Left ventricle myocardium inferior (tissue), 1 donor: Measurements from ENCODE around the gene CUX1. TPM values are rescaled to one million over a fixed set of nuclear protein-coding genes. Genes with fewer than 3 reads are reported as not detected.
A peak's percentile ranks its signal among the peaks of the same experiment; 100 is the strongest.
"Not testable (repeated sequence)": the region's sequence is repeated elsewhere in the genome, so short reads cannot be mapped to it uniquely, and the experiment has no call there.

Experiments
- DNase-seq: peaks from one replicate; pipeline ENCODE4 v3.0.0-alpha.2; 2020
- H3K27ac ChIP-seq: fragments of 200-600 bp; replicated peaks from 2 replicates; pipeline ENCODE4 v1.8.0; 2021
- H3K27me3 ChIP-seq: fragments of 200-600 bp; 2 replicates; pipeline ENCODE4 v1.8.0; 2021; ENCODE audit warnings: low read depth
- H3K36me3 ChIP-seq: fragments of 200-600 bp; 2 replicates; pipeline ENCODE4 v1.8.0; 2021
- H3K4me1 ChIP-seq: fragments of 200-600 bp; 2 replicates; pipeline ENCODE4 v1.8.0; 2021
- H3K4me3 ChIP-seq: fragments of 200-600 bp; 2 replicates; pipeline ENCODE4 v1.8.0; 2021; ENCODE audit warnings: mild to moderate bottlenecking, moderate library complexity
- H3K9me3 ChIP-seq: fragments of 200-600 bp; replicated peaks from 2 replicates; pipeline ENCODE4 v1.8.0; 2021
- CTCF ChIP-seq: fragments of 200-600 bp; IDR thresholded peaks from 2 replicates; pipeline ENCODE4 v1.8.0; 2021; ENCODE audit warnings: antibody characterized with exemption, mild to moderate bottlenecking, borderline replicate concordance
- intact Hi-C: fragments of 100-400 bp; cut with micrococcal nuclease; formaldehyde crosslinking; loops from one replicate; pipeline ENCODE4 v1.11.0; 2022
- total RNA-seq: library from RNA; stranded (reverse); fragmentation: NEBNext Ultra II Directional; extraction: Animal tissue kit (Norgen Biotek cat#: 25700); gene quantifications from one replicate; pipeline ENCODE4 v1.2.1, GENCODE V29; 2021
- donor health status: DM: no; HTN: yes; CAD: no; lungs with severe emphysema.

The CUX1 gene
- total RNA-seq, 1 donor from 2014 or later = 125 TPM

GRCh38 chr7:102021841-102022618, 204.6 kb downstream of the CUX1 start:
- no peaks in the 10 kb centered on the region for H3K27me3 ChIP-seq
- no peaks in the 10 kb centered on the region for H3K9me3 ChIP-seq
- no peak for TF ChIP-seq CTCF
- peaks cover 7% of the 10 kb centered on the region for H3K36me3 ChIP-seq
- no peak for DNase-seq
- intact Hi-C loops = no loop called here
- H3K4me3 ChIP-seq = no peak overlapping the region
- no peak overlapping the region for H3K27ac ChIP-seq
- H3K4me1 ChIP-seq = peaks cover 27% of the 10 kb centered on the region

- Histone ChIP-seq H3K27ac (peak overlapping the region; percentile 87), H3K4me3 (no peak overlapping the region), H3K9me3 (no peaks in the 10 kb centered on the region), H3K27me3 (no peaks in the 10 kb centered on the region), H3K36me3 (peaks cover 15% of the 10 kb centered on the region), H3K4me1 (peaks cover 23% of the 10 kb centered on the region)
- no peak for DNase-seq
- intact Hi-C loops = no loop called here
- no peak for TF ChIP-seq CTCF
Observed at GRCh38 chr7:102024005-102024768, 206.8 kb downstream of the CUX1 start.

- H3K27ac ChIP-seq = peak overlapping the region; percentile 87
- H3K4me3 ChIP-seq = no peak overlapping the region
- no peak for TF ChIP-seq CTCF
- no peaks in the 10 kb centered on the region for H3K9me3 ChIP-seq
- H3K4me1 ChIP-seq = peaks cover 23% of the 10 kb centered on the region
- intact Hi-C loops = no loop called here
- no peaks in the 10 kb centered on the region for H3K27me3 ChIP-seq
- H3K36me3 ChIP-seq = peaks cover 20% of the 10 kb centered on the region
- peak; percentile 44 for DNase-seq
Observed at GRCh38 chr7:102024769-102025391, 207.5 kb downstream of the CUX1 start.

GRCh38 chr7:102025777-102026176, 208.4 kb downstream of the CUX1 start:
- Histone ChIP-seq H3K27ac (peak overlapping the region; percentile 87), H3K4me1 (peaks cover 23% of the 10 kb centered on the region), H3K36me3 (peaks cover 23% of the 10 kb centered on the region)
- H3K4me3 ChIP-seq, DNase-seq, H3K9me3 ChIP-seq, H3K27me3 ChIP-seq, intact Hi-C loops: not testable (repeated sequence)

- H3K4me1 ChIP-seq = peaks cover 19% of the 10 kb centered on the region
- no peaks in the 10 kb centered on the region for H3K9me3 ChIP-seq
- no peaks in the 10 kb centered on the region for H3K27me3 ChIP-seq
- TF ChIP-seq CTCF = no peak
- DNase-seq = no peak
- peaks cover 16% of the 10 kb centered on the region for H3K36me3 ChIP-seq
- intact Hi-C loops = no loop called here
- no peak overlapping the region for H3K27ac ChIP-seq
- no peak overlapping the region for H3K4me3 ChIP-seq
Observed at GRCh38 chr7:102028206-102028826, 210.9 kb downstream of the CUX1 start.
